ENCODE data around the gene DNAH10. TPM values are rescaled to one million over a fixed set of nuclear protein-coding genes. Genes with fewer than 3 reads are reported as not detected.

DNAH10 gene
- total and polyA plus RNA-seq, 10 of the 15 experiments (the other 5 are each of a cell fraction or from before 2014, with no cell fraction given), result 0.01 to 0.32 (median 0.06) TPM

DNA sequence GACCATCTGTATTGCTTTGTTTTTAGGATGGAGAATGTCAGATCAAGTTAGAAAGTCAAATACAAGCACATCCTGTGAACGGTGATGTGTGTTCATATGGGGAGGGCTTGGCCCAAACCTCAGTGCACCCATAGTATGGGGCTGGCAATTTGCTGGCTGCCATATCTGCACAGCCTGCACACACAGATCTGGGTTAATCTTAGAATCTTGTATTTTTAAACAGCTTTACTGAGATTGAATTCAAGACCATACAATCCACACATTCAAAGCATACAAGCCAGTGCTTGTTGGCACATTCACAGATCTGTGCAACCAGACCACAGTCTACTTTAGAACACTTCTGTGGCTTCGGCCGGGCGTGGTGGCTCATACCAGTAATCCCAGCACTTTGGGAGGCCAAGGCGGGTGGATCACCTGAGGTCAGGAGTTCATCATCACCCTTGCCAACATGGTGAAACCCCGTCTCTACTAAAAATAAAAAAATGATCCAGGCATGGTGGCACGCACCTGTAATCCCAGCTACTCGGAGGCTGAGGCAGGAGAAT lies 120.1 kb downstream of the DNAH10 start:
- H3K79me2 ChIP-seq (ENCODE audit: control insufficient read depth, insufficient read depth, low read length), result no peaks in the 10 kb centered on the region
- ChIA-PET SMC1A (ENCODE audit: uncharacterized antibody, unreplicated experiment) (no interaction called here), POLR2A (no interaction called here), RAD21 (ENCODE audit: unreplicated experiment) (no interaction called here), CTCF (no interaction called here)
- DNase-seq (ENCODE audit: low read depth, low spot score) (no peak), FAIRE-seq (no peak), ATAC-seq (no peak)
- no peaks in the 10 kb centered on the region for H4K20me1 ChIP-seq (ENCODE audit: control insufficient read depth, insufficient read depth)
- H3K36me3 ChIP-seq (ENCODE audit: control insufficient read depth in 2 of 2, insufficient read depth in 2 of 2, low read length in 1 of 2), result no peaks in the 10 kb centered on the region
- no peak overlapping the region for H3K27ac ChIP-seq (ENCODE audit: control insufficient read depth, insufficient read depth)
- no peaks in the 10 kb centered on the region for H3K9me3 ChIP-seq (replicated peaks; ENCODE audit: control insufficient read depth, insufficient read depth, low read length)
- H2AFZ ChIP-seq (ENCODE audit: control insufficient read depth, low read depth, low read length), result no peak overlapping the region
- H3K4me3 ChIP-seq, result no peak overlapping the region
- H3K9ac ChIP-seq (ENCODE audit: control insufficient read depth, insufficient read depth, low read length), result no peak overlapping the region
- H3K4me1 ChIP-seq (ENCODE audit: control insufficient read depth, insufficient read depth, low read length), result no peaks in the 10 kb centered on the region
- 46% methylated on average over 8 of the region's 8 CpGs for WGBS (ENCODE audit: insufficient coverage, insufficient replicate concordance, low lambda C conversion rate, missing lambda C conversion rate)
- TF ChIP-seq RB1 (IDR thresholded peaks at IDR 0.05; ENCODE audit: borderline replicate concordance) (no peak), SMAD5 (IDR thresholded peaks at IDR 0.05; ENCODE audit: low read depth) (no peak), TCF7 (IDR thresholded peaks at IDR 0.05; ENCODE audit: borderline replicate concordance) (no peak)
- TF ChIP-seq, protein P1, sequence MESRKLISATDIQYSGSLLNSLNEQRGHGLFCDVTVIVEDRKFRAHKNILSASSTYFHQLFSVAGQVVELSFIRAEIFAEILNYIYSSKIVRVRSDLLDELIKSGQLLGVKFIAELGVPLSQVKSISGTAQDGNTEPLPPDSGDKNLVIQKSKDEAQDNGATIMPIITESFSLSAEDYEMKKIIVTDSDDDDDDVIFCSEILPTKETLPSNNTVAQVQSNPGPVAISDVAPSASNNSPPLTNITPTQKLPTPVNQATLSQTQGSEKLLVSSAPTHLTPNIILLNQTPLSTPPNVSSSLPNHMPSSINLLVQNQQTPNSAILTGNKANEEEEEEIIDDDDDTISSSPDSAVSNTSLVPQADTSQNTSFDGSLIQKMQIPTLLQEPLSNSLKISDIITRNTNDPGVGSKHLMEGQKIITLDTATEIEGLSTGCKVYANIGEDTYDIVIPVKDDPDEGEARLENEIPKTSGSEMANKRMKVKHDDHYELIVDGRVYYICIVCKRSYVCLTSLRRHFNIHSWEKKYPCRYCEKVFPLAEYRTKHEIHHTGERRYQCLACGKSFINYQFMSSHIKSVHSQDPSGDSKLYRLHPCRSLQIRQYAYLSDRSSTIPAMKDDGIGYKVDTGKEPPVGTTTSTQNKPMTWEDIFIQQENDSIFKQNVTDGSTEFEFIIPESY (IDR thresholded peaks at IDR 0.05), result no peak
- H3K4me2 ChIP-seq (ENCODE audit: control insufficient read depth, insufficient read depth), result no peak overlapping the region
- BruUV-seq (replicated peaks), result no TSS peak
- in situ Hi-C loops (cut with MboI) (no loop called here), intact Hi-C loops (cut with micrococcal nuclease; ENCODE audit: unreplicated experiment) (no loop called here)
- no peaks in the 10 kb centered on the region; a peak in 1 of 4 replicates for H3K27me3 ChIP-seq (replicated peaks in 1 of 2; ENCODE audit: control insufficient read depth in 2 of 2, insufficient read depth in 2 of 2, low read length in 1 of 2)

DNA sequence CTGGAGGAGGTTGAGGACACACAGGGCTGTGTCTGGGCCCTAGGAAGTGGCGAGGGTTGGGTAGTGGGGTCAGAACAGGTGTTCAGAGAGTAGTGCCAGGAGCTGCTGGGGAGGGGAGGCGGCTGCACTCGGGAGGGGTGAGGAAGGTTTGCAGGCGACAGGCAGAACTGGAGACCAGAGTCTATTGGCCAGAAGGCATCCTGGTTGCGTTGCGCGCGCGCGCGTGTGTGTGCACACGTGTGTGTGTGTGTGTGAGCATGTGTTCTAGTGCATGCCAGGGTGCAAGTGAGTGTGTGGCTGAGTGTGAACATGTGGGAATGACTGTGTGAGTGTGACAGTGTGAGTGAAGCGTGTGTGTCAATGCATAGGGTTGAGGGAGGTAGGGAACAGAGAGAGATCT lies 124.2 kb downstream of the DNAH10 start:
- H3K36me3 ChIP-seq (ENCODE audit: control insufficient read depth in 2 of 2, insufficient read depth in 2 of 2, low read length in 1 of 2), result no peaks in the 10 kb centered on the region
- ChIA-PET POLR2A (no interaction called here), SMC1A (ENCODE audit: uncharacterized antibody, unreplicated experiment) (no interaction called here), CTCF (interaction anchor here (0.9 kb wide), 1 partner anchor 44 kb away, joined by 3 read pairs; no protein-coding TSS in a partner anchor), RAD21 (ENCODE audit: unreplicated experiment) (no interaction called here)
- DNase-seq (ENCODE audit: low read depth, low spot score) (no peak), ATAC-seq (no peak), FAIRE-seq (no peak)
- no peak overlapping the region for H3K9ac ChIP-seq (ENCODE audit: control insufficient read depth, insufficient read depth, low read length)
- no peak overlapping the region for H3K27ac ChIP-seq (ENCODE audit: control insufficient read depth, insufficient read depth)
- H3K9me3 ChIP-seq (replicated peaks; ENCODE audit: control insufficient read depth, insufficient read depth, low read length), result no peaks in the 10 kb centered on the region
- no TSS peak for BruUV-seq (replicated peaks)
- no peaks in the 10 kb centered on the region for H3K27me3 ChIP-seq (replicated peaks in 1 of 2; ENCODE audit: control insufficient read depth in 2 of 2, insufficient read depth in 2 of 2, low read length in 1 of 2)
- no peaks in the 10 kb centered on the region for H4K20me1 ChIP-seq (ENCODE audit: control insufficient read depth, insufficient read depth)
- H3K4me3 ChIP-seq, result no peak overlapping the region
- no peak overlapping the region for H3K4me2 ChIP-seq (ENCODE audit: control insufficient read depth, insufficient read depth)
- in situ Hi-C loops (cut with MboI) (no loop called here), intact Hi-C loops (cut with micrococcal nuclease; ENCODE audit: unreplicated experiment) (no loop called here)
- H3K4me1 ChIP-seq (ENCODE audit: control insufficient read depth, insufficient read depth, low read length), result no peaks in the 10 kb centered on the region
- no peak overlapping the region for H2AFZ ChIP-seq (ENCODE audit: control insufficient read depth, low read depth, low read length)
- WGBS (ENCODE audit: insufficient coverage, insufficient replicate concordance, low lambda C conversion rate, missing lambda C conversion rate), result 80% methylated on average over 13 of the region's 13 CpGs
- no peaks in the 10 kb centered on the region for H3K79me2 ChIP-seq (ENCODE audit: control insufficient read depth, insufficient read depth, low read length)
- TF ChIP-seq CHD4 (IDR thresholded peaks at IDR 0.05) (no peak), YBX1 (IDR thresholded peaks at IDR 0.05) (no peak), RAD21 (IDR thresholded peaks at IDR 0.05; ENCODE audit: insufficient read depth, low read depth, low read length) (no peak), BHLHE40 (IDR thresholded peaks at IDR 0.05; ENCODE audit: borderline replicate concordance in 1 of 2, low read depth in 2 of 2, low read length in 1 of 2) (no peak), TCF3 (IDR thresholded peaks at IDR 0.05; ENCODE audit: borderline replicate concordance, insufficient read depth, low read depth, low read length) (no peak), TCF7 (IDR thresholded peaks at IDR 0.05; ENCODE audit: borderline replicate concordance) (no peak), IKZF2 (IDR thresholded peaks at IDR 0.05) (no peak)
- TF ChIP-seq, protein P2, sequence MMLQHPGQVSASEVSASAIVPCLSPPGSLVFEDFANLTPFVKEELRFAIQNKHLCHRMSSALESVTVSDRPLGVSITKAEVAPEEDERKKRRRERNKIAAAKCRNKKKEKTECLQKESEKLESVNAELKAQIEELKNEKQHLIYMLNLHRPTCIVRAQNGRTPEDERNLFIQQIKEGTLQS (IDR thresholded peaks at IDR 0.05; ENCODE audit: borderline replicate concordance, extremely low read depth, low read depth, low read length), result no peak
- TF ChIP-seq, protein P3, sequence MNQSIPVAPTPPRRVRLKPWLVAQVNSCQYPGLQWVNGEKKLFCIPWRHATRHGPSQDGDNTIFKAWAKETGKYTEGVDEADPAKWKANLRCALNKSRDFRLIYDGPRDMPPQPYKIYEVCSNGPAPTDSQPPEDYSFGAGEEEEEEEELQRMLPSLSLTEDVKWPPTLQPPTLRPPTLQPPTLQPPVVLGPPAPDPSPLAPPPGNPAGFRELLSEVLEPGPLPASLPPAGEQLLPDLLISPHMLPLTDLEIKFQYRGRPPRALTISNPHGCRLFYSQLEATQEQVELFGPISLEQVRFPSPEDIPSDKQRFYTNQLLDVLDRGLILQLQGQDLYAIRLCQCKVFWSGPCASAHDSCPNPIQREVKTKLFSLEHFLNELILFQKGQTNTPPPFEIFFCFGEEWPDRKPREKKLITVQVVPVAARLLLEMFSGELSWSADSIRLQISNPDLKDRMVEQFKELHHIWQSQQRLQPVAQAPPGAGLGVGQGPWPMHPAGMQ (IDR thresholded peaks at IDR 0.05; ENCODE audit: borderline replicate concordance), result no peak
- TF ChIP-seq, protein P4, sequence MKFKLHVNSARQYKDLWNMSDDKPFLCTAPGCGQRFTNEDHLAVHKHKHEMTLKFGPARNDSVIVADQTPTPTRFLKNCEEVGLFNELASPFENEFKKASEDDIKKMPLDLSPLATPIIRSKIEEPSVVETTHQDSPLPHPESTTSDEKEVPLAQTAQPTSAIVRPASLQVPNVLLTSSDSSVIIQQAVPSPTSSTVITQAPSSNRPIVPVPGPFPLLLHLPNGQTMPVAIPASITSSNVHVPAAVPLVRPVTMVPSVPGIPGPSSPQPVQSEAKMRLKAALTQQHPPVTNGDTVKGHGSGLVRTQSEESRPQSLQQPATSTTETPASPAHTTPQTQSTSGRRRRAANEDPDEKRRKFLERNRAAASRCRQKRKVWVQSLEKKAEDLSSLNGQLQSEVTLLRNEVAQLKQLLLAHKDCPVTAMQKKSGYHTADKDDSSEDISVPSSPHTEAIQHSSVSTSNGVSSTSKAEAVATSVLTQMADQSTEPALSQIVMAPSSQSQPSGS (IDR thresholded peaks at IDR 0.05; ENCODE audit: low read length), result no peak
